ENCODE data around the gene FBRSL1.
"Not testable (repeated sequence)": the region's sequence is repeated elsewhere in the genome, so short reads cannot be mapped to it uniquely, and the experiment has no call there.

Gene FBRSL1

DNA sequence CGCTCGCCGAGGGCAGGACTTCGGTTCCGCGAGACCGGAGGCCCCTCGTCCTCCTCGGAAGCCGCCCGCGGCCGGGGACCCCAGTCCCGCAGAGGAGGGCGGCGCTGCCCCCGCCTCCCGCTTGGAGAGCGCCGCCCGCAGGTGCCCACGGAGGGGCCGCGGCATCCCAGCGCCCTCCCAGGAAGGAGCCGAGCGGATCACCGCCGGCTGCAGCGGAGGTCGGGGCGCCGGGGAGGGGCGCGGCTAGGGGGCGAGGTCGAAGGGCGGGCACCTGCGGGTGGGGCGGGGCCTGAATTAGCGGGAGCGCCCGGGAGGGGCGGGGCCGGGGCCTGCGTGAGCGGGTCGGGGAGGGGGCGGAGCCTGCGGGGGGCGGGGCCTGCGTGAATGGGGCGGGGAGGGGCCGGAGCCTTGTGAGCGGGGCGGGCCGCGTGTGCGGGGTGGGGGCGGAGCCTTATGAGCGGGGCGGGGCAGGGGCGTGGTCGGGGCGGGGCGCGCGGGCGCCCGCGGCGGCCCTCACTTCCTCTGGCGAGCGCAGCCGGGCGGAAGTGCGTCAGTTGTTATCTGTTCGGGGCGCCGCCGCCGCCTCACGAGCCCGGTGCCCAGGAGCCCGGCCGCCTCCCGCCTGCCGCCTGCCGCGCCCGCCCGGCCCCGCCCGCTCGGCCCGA lies at the start of gene FBRSL1:
TSS of gene FBRSL1 (plus strand) at position 550 of the 665 bp plus-strand sequence.
- DNase-seq = peak; percentile 93 to 96
- TF ChIP-seq GATA1 (IDR thresholded peaks at IDR 0.05; ENCODE audit: low read depth, low read length) (no peak), POLR2A (IDR thresholded peaks at IDR 0.05; ENCODE audit: low read length) (no peak)

DNA sequence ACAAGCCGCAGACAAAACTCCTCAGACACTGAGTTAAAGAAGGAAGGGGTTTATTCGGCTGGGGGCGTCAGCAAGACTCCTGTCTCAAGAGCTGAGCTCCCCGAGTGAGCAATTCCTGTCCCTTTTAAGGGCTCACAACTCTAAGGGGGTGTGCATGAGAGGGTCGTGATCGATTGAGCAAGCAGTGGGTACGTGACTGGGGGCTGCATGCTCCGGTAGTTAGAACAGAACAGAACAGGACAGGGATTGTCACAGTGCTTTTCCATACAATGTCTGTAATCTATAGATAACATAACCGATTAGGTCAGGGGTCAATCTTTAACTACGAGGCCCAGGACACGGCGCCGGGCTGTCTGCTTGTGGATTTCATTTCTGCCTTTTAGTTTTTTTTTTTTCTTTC lies 49.5 kb upstream of the FBRSL1 start:
- not testable (repeated sequence) for DNase-seq

DNA sequence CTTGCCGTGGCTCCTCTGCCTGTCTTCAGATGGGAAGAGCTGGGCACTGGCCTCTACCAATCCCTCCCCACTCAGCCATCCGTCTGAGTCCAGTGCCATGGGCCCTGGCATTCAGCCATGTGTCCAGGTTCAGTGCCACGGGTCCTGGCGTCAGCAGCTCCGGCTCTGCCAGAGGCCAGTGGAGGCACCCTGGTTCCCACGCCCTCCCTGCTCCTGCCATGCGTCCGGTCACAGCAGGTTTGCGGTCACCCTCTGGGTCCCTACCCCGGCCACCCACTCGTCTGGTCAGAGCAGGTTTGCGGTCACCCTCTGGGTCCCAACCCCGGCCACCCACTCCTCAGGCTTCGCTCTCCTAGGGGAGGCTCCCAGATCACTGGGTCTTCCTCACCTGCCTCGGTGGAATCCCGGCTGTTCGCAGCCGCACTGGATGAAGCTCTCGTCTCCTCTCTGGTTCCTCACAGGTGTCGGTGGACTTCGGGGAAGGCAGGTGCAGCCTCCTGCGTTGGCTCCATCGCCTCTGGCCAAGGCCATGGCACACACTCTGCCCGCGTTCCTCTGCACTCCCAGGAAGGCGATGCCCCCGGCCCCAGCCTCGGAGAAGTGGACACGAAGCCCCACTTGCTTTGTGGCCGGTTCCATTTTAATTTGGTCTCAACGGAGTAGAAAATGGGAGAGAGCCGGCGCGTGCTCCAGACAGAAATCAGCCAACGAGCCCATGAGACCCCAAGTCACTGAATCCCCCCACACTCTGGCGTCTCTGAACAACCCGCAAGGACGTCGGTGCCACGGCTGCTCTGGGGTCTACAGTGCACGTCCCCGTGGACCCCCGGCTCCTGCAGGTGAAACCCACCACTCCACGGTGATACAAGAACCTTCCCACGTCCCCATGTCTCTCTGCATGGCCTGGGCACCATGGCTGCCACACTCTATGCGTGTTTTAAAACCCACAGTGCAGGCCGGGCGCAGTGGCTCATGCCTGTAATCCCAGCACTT lies 47.8 kb upstream of the FBRSL1 start:
- no peak for TF ChIP-seq GATA1 (IDR thresholded peaks at IDR 0.05; ENCODE audit: low read depth, low read length)
- TF ChIP-seq POLR2A (IDR thresholded peaks at IDR 0.05; ENCODE audit: low read length) = no peak
- DNase-seq = no peak

- DNase-seq = no peak
- TF ChIP-seq GATA1 (IDR thresholded peaks at IDR 0.05; ENCODE audit: low read depth, low read length) = no peak
- no peak for TF ChIP-seq POLR2A (IDR thresholded peaks at IDR 0.05; ENCODE audit: low read length)
These were observed 46.9 kb upstream of the FBRSL1 start for GRCh38 chr12:132443091-132443490.

DNA sequence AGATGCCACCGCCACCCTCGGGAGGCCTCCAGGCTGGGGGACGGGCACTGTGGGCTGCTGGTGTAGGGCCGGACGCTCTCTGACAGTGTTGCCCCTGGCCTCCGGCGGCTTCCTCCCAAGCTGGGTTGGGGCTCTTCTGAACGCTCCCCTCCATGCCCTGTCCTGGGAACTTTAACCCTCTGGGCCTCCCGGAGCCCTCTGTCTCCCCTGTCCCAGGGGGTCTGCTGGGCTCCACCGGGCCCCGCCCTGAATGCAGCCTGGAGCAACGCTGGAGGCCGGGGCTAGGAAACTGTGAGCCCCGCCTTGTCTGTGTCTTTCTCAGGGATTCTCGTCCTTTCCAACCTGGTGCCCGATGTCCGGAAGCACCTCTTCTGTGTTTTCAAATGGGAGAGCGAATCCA lies 45.7 kb upstream of the FBRSL1 start:
- TF ChIP-seq GATA1 (IDR thresholded peaks at IDR 0.05; ENCODE audit: low read depth, low read length) (no peak), POLR2A (IDR thresholded peaks at IDR 0.05; ENCODE audit: low read length) (no peak)
- no peak for DNase-seq

DNA sequence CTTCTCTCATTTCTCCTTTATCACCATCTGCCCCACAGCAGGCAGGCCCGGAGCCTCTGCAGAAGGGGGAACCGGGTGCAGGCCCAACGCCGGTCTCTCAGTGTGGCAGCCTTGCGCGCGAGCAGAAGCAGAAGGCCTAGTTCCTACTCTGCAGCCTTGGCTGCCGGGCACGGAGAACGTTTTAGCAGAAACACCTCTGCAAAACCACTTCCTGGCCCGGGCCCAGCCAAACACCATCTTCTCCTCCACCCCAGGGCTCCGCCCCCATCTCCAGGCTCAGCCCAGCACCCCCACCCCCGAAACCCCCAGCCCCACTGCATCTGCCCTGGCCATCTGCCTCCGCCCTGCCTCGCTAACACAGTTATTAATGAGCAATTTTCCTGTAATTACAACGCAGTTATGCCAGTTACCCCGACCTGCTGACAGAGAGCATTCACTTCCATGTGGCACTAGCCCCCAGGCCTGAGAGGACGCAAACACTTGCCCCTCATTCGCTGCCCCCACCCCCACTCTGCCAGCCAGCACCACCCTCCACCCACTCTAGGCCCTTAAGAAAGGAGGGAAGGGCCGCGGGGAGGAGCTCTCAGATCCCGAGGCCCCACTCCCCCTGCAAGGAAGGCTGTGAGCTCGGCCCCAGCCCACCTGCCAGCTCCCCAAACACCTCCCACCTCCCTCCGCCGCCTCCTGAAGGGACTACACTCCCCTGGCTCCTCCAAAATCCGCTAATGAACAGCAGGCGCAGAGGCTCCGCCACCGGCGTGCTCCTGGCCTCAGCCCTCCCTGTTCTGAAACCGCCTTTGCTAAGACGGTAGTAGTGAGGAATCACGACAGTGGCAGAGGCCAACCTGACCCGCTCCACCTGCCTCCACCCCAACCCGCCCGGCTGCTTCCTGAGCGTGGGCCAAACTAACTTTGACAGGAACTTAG lies 44.7 kb upstream of the FBRSL1 start:
- no peak for TF ChIP-seq GATA1 (IDR thresholded peaks at IDR 0.05; ENCODE audit: low read depth, low read length)
- DNase-seq = peak; percentile 30 to 40

- DNase-seq = peak; percentile 89 to 92
- TF ChIP-seq GATA1 (IDR thresholded peaks at IDR 0.05; ENCODE audit: low read depth, low read length) = no peak
- peak; percentile 63 for TF ChIP-seq POLR2A (IDR thresholded peaks at IDR 0.05; ENCODE audit: low read length)
These were observed 43.9 kb upstream of the FBRSL1 start for GRCh38 chr12:132445884-132446632.

- DNase-seq = no peak
- TF ChIP-seq GATA1 (IDR thresholded peaks at IDR 0.05; ENCODE audit: low read depth, low read length) (no peak), POLR2A (IDR thresholded peaks at IDR 0.05; ENCODE audit: low read length) (no peak)
These were observed 43.2 kb upstream of the FBRSL1 start for GRCh38 chr12:132446633-132447326.

- no peak for DNase-seq
- no peak for TF ChIP-seq POLR2A (IDR thresholded peaks at IDR 0.05; ENCODE audit: low read length)
- no peak for TF ChIP-seq GATA1 (IDR thresholded peaks at IDR 0.05; ENCODE audit: low read depth, low read length)
These were observed 42.6 kb upstream of the FBRSL1 start for GRCh38 chr12:132447327-132447720.

GRCh38 chr12:132447731-132448462 lies 42.1 kb upstream of the FBRSL1 start:
- DNase-seq = no peak
- TF ChIP-seq GATA1 (IDR thresholded peaks at IDR 0.05; ENCODE audit: low read depth, low read length) (no peak), POLR2A (IDR thresholded peaks at IDR 0.05; ENCODE audit: low read length) (no peak)

DNA sequence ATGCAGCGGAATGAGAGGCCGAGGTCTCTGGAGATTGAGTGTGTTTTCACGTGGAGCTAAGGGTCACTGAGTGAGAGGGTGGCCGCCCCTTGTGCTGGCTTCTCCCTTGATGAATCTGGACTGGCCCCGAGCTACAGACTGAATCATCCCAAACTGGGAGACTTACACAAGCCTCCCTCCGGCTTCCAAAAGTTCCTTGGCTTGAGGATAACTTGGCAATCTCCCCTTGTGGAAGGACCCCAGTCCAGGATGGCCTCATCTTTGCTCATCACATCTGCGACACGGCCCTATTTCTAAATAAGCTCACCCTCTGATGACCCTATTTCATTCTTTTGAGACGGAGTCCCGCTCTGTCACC lies 41.5 kb upstream of the FBRSL1 start:
- no peak for DNase-seq
- TF ChIP-seq GATA1 (IDR thresholded peaks at IDR 0.05; ENCODE audit: low read depth, low read length) (no peak), POLR2A (IDR thresholded peaks at IDR 0.05; ENCODE audit: low read length) (no peak)

Data from erythroblast (primary cell).